Lower lobe of right lung (tissue), 2 donors: Measurements from ENCODE around the gene CTSA. TPM values are rescaled to one million over a fixed set of nuclear protein-coding genes. Genes with fewer than 3 reads are reported as not detected.
"Not testable (repeated sequence)": the region's sequence is repeated elsewhere in the genome, so short reads cannot be mapped to it uniquely, and the experiment has no call there.

ENCODE experiments used
- ATAC-seq, 2 donors: fragments of 200-7000 bp; cut with Tn5 transposase; one replicate each; pipeline ENCODE4 v1.9.1; 2020 to 2022; ENCODE audit warnings: mild to moderate bottlenecking in 2 of 2, moderate library complexity in 2 of 2
- DNase-seq: peaks from one replicate; pipeline ENCODE4 v3.0.0-alpha.2; 2020
- H3K27ac ChIP-seq: fragments of 200-600 bp; one replicate; pipeline ENCODE4 v1.8.0; 2022
- H3K27me3 ChIP-seq: fragments of 200-600 bp; one replicate; pipeline ENCODE4 v1.8.0; 2022; ENCODE audit warnings: low read depth
- H3K36me3 ChIP-seq: fragments of 200-600 bp; one replicate; pipeline ENCODE4 v1.8.0; 2022; ENCODE audit warnings: mild to moderate bottlenecking
- H3K4me1 ChIP-seq: fragments of 200-600 bp; one replicate; pipeline ENCODE4 v1.8.0; 2022
- H3K4me3 ChIP-seq: fragments of 200-600 bp; one replicate; pipeline ENCODE4 v1.8.0; 2022; ENCODE audit warnings: mild to moderate bottlenecking
- H3K9me3 ChIP-seq: fragments of 200-600 bp; one replicate; pipeline ENCODE4 v1.8.0; 2022
- CTCF ChIP-seq: fragments of 200-600 bp; IDR thresholded peaks from one replicate; pipeline ENCODE4 v1.8.0; 2022; ENCODE audit warnings: antibody characterized with exemption, mild to moderate bottlenecking
- intact Hi-C: fragments of 100-400 bp; cut with DNase I; formaldehyde crosslinking; loops from one replicate; pipeline ENCODE4 v1.11.0; 2022
- total RNA-seq: library from RNA; stranded (reverse); fragmentation: NEBNext Ultra II Directional; extraction: Animal tissue kit (Norgen Biotek cat#: 25700); gene quantifications from one replicate; pipeline ENCODE4 v1.2.1, GENCODE V29; 2021
- donor health status: DM: no; HTN: yes; CAD: no; lungs with severe emphysema.

CTSA gene
- total RNA-seq, 1 donor from 2014 or later, result 185 TPM

GRCh38 chr20:45899046-45899835 is 8.1 kb downstream of the CTSA start:
- intact Hi-C loops, result no loop called here
- Histone ChIP-seq H3K9me3 (no peaks in the 10 kb centered on the region), H3K27ac (no peak overlapping the region), H3K4me3 (no peak overlapping the region), H3K27me3 (no peaks in the 10 kb centered on the region), H3K36me3 (peaks cover 94% of the 10 kb centered on the region), H3K4me1 (no peaks in the 10 kb centered on the region)
- DNase-seq (no peak), ATAC-seq (peak in 1 of 2 donors; percentile 41)
- no peak for TF ChIP-seq CTCF

- intact Hi-C loops, result not testable (repeated sequence)
- peaks cover 88% of the 10 kb centered on the region for H3K36me3 ChIP-seq
Measured at GRCh38 chr20:45901332-45901731, 10.2 kb downstream of the CTSA start.

GRCh38 chr20:45902199-45902701 is 11.1 kb downstream of the CTSA start:
- TF ChIP-seq CTCF, result no peak
- no peak overlapping the region for H3K27ac ChIP-seq
- no peaks in the 10 kb centered on the region for H3K4me1 ChIP-seq
- no peaks in the 10 kb centered on the region for H3K9me3 ChIP-seq
- ATAC-seq (no peak), DNase-seq (no peak)
- H3K4me3 ChIP-seq, result no peak overlapping the region
- no peaks in the 10 kb centered on the region for H3K27me3 ChIP-seq
- peaks cover 79% of the 10 kb centered on the region for H3K36me3 ChIP-seq
- intact Hi-C loops, result no loop called here

More at GRCh38 chr20:45901332-45901731, 10.2 kb downstream of the CTSA start:
- not testable (repeated sequence) for H3K4me3 ChIP-seq, H3K27ac ChIP-seq, H3K4me1 ChIP-seq, DNase-seq, H3K27me3 ChIP-seq, H3K9me3 ChIP-seq, ATAC-seq

GRCh38 chr20:45904583-45905504 is 13.7 kb downstream of the CTSA start:
- peaks cover 55% of the 10 kb centered on the region for H3K36me3 ChIP-seq
- DNase-seq (no peak), ATAC-seq (no peak)
- H3K4me1 ChIP-seq, result peaks cover 3% of the 10 kb centered on the region
- H3K4me3 ChIP-seq, result no peak overlapping the region
- no peak for TF ChIP-seq CTCF
- H3K9me3 ChIP-seq, result no peaks in the 10 kb centered on the region
- H3K27me3 ChIP-seq, result no peaks in the 10 kb centered on the region
- intact Hi-C loops, result no loop called here
- H3K27ac ChIP-seq, result no peak overlapping the region

- TF ChIP-seq CTCF, result no peak
- DNase-seq (no peak), ATAC-seq (no peak)
- Histone ChIP-seq H3K4me1 (peaks cover 9% of the 10 kb centered on the region), H3K36me3 (peaks cover 47% of the 10 kb centered on the region), H3K27ac (no peak overlapping the region), H3K27me3 (no peaks in the 10 kb centered on the region), H3K4me3 (no peak overlapping the region), H3K9me3 (no peaks in the 10 kb centered on the region)
- intact Hi-C loops, result no loop called here
Measured at GRCh38 chr20:45905505-45906079, 14.5 kb downstream of the CTSA start.
